HepG2 (cell line): ENCODE measurements around the gene TFPI. TPM values are rescaled to one million over a fixed set of nuclear protein-coding genes. Genes with fewer than 3 reads are reported as not detected.

ENCODE experiments used
- CENPX ChIP-seq: sonication (generic); formaldehyde crosslinking; IDR thresholded peaks from 2 replicates; pipeline ENCODE4 v1.9.0; 2021; ENCODE audit warnings: mild to moderate bottlenecking, missing genetic modification reagents, moderate library complexity
- GFI1 ChIP-seq: sonication (generic); formaldehyde crosslinking; IDR thresholded peaks from 2 replicates; pipeline ENCODE4 v1.5.0; 2020; ENCODE audit warnings: missing genetic modification reagents, mild to moderate bottlenecking, borderline replicate concordance
- HCFC1 ChIP-seq: fragments of 150-350 bp; IDR thresholded peaks from 2 replicates; pipeline ENCODE4 v1.6.1; 2014; ENCODE audit warnings: low read depth, low read length
- HNF4A ChIP-seq: sonication (generic); formaldehyde crosslinking; IDR thresholded peaks from 2 replicates; pipeline ENCODE4 v1.4.0; 2020; ENCODE audit warnings: missing genetic modification reagents
- HNRNPH1 ChIP-seq: fragments of 200-400 bp; formaldehyde crosslinking; optimal IDR thresholded peaks from 2 replicates; pipeline ENCODE3; 2017; ENCODE audit warnings: mild to moderate bottlenecking, low read depth, low read length
- HNRNPLL ChIP-seq: fragments of 200-400 bp; formaldehyde crosslinking; IDR thresholded peaks from 2 replicates; pipeline ENCODE4 v1.6.1; 2017; ENCODE audit warnings: mild to moderate bottlenecking, low read depth, low read length; ENCODE audit not compliant: poor library complexity, severe bottlenecking
- KLF11 ChIP-seq: IDR thresholded peaks from 2 replicates; pipeline ENCODE4 v1.6.1; 2016; ENCODE audit warnings: missing compliant biosample characterization
- NCOA2 ChIP-seq: sonication (generic); formaldehyde crosslinking; IDR thresholded peaks from 2 replicates; pipeline ENCODE4 v1.8.0; 2022; ENCODE audit warnings: inconsistent platforms
- NFE2L1 ChIP-seq: sonication (generic); formaldehyde crosslinking; IDR thresholded peaks from 2 replicates; pipeline ENCODE4 v1.4.0; 2020; ENCODE audit warnings: missing genetic modification reagents, mild to moderate bottlenecking, borderline replicate concordance
- NR2F6 ChIP-seq, 2 experiments: IDR thresholded peaks; 2 replicates each; pipeline ENCODE4 v1.6.1; 2016; ENCODE audit warnings: antibody characterized with exemption in 1 of 2, mild to moderate bottlenecking in 1 of 2
- RARA ChIP-seq: IDR thresholded peaks from 2 replicates; pipeline ENCODE4 v1.6.1; 2016; ENCODE audit warnings: missing genetic modification reagents, missing compliant biosample characterization
- RNF2 ChIP-seq: fragments of 450-650 bp; conservative IDR thresholded peaks from 2 replicates; pipeline ENCODE4 v1.6.1; 2016; ENCODE audit warnings: low read depth
- SOX6 ChIP-seq, 2 experiments: fragments of 450-650 bp in 1 of 2; sonication (generic) in 1 of 2; formaldehyde crosslinking in 1 of 2; IDR thresholded peaks; 2 replicates each; pipeline versions ENCODE4 v1.4.0 to v1.6.1; 2017 to 2020; ENCODE audit warnings: antibody characterized with exemption in 1 of 2, mild to moderate bottlenecking in 1 of 2, missing genetic modification reagents in 1 of 2
- SPEN ChIP-seq: sonication (generic); formaldehyde crosslinking; IDR thresholded peaks from 2 replicates; pipeline ENCODE4 v1.5.1; 2020; ENCODE audit warnings: low read depth, mild to moderate bottlenecking, missing genetic modification reagents
- SSRP1 ChIP-seq: IDR thresholded peaks from 2 replicates; pipeline ENCODE4 v1.6.1; 2016; ENCODE audit warnings: control low read depth
- STAT6 ChIP-seq: sonication (generic); formaldehyde crosslinking; IDR thresholded peaks from 2 replicates; pipeline ENCODE4 v1.4.0; 2020; ENCODE audit warnings: missing genetic modification reagents, mild to moderate bottlenecking, borderline replicate concordance
- ZBTB7B ChIP-seq: sonication (generic); formaldehyde crosslinking; IDR thresholded peaks from 2 replicates; pipeline ENCODE4 v1.4.0; 2020; ENCODE audit warnings: missing genetic modification reagents
- ZNF296 ChIP-seq: sonication (generic); formaldehyde crosslinking; conservative IDR thresholded peaks from 2 replicates; pipeline ENCODE4 v1.5.0; 2020; ENCODE audit warnings: mild to moderate bottlenecking, missing genetic modification reagents
- ZNF530 ChIP-seq: sonication (generic); formaldehyde crosslinking; IDR thresholded peaks from 2 replicates; pipeline ENCODE4 v1.5.0; 2020; ENCODE audit warnings: low read depth, mild to moderate bottlenecking, missing genetic modification reagents
- ZNF543 ChIP-seq: sonication (generic); formaldehyde crosslinking; IDR thresholded peaks from 2 replicates; pipeline ENCODE4 v1.4.0; 2020; ENCODE audit warnings: mild to moderate bottlenecking, missing genetic modification reagents
- ZNF557 ChIP-seq: sonication (generic); formaldehyde crosslinking; IDR thresholded peaks from 2 replicates; pipeline ENCODE4 v1.4.0; 2020; ENCODE audit warnings: missing genetic modification reagents
- polyA plus RNA-seq, 8 experiments: library from polyadenylated mRNA; depleted of rRNA in 3 of 8; stranded (reverse) in 7 of 8; unstranded in 1 of 8; fragments of >200 nt; fragmentation: Illumina TruSeq in 4 of 8; extraction: Trizol in 4 of 8; gene quantifications; 2 replicates each; pipeline versions ENCODE4 v1.2.1 to v1.2.3, GENCODE V29; 2011 to 2016; ENCODE audit warnings: low read depth in 4 of 8, missing spikeins in 1 of 8, mixed read lengths in 1 of 8; ENCODE audit not compliant: insufficient read depth in 1 of 8
- total RNA-seq, 5 experiments: library from RNA; depleted of rRNA; stranded (reverse); fragments of >200 nt; fragmentation: Illumina TruSeq; extraction: Trizol; gene quantifications; 2 replicates each; pipeline ENCODE4 v1.2.3, GENCODE V29; 2016; ENCODE audit warnings: low read depth in 1 of 5
- TF ChIP-seq, protein P1 (sequence below): IDR thresholded peaks from 2 replicates; pipeline ENCODE4 v1.6.1; 2016; ENCODE audit warnings: missing compliant biosample characterization, missing genetic modification reagents, borderline replicate concordance
- TF ChIP-seq, protein P2 (sequence below): sonication (generic); formaldehyde crosslinking; IDR thresholded peaks from 2 replicates; pipeline ENCODE4 v1.8.1; 2023; ENCODE audit warnings: mild to moderate bottlenecking, missing genetic modification reagents, borderline replicate concordance
- TF ChIP-seq, protein P3 (sequence below): sonication (generic); formaldehyde crosslinking; IDR thresholded peaks from 2 replicates; pipeline ENCODE4 v1.8.0; 2022; ENCODE audit warnings: mild to moderate bottlenecking, missing genetic modification reagents, borderline replicate concordance
- TF ChIP-seq, protein P4 (sequence below): sonication (generic); formaldehyde crosslinking; IDR thresholded peaks from 2 replicates; pipeline ENCODE4 v1.5.0; 2020; ENCODE audit warnings: missing genetic modification reagents

The TFPI gene
- total and polyA plus RNA-seq, 2 of the 13 experiments (the other 11 are each of a cell fraction or from before 2014, with no cell fraction given) = 301 to 436 TPM

- peak; percentile 67 for TF ChIP-seq GFI1 (CRISPR knock-in tag)
- TF ChIP-seq NR2F6 (IDR thresholded peaks at IDR 0.05) = peak; percentile 97
- peak; percentile 97 for TF ChIP-seq NR2F6 (CRISPR knock-in tag; IDR thresholded peaks at IDR 0.05)
- no peak for TF ChIP-seq ZBTB7B (CRISPR knock-in tag)
- no peak for TF ChIP-seq HNRNPH1
- TF ChIP-seq SSRP1 = peak; percentile 80
- TF ChIP-seq SPEN = no peak
- no peak for TF ChIP-seq SOX6 (IDR thresholded peaks at IDR 0.05)
- peak; percentile 88 for TF ChIP-seq SOX6 (CRISPR knock-in tag; IDR thresholded peaks at IDR 0.05)
- peak; percentile 88 for TF ChIP-seq NCOA2 (CRISPR knock-in tag)
- TF ChIP-seq, protein P1, sequence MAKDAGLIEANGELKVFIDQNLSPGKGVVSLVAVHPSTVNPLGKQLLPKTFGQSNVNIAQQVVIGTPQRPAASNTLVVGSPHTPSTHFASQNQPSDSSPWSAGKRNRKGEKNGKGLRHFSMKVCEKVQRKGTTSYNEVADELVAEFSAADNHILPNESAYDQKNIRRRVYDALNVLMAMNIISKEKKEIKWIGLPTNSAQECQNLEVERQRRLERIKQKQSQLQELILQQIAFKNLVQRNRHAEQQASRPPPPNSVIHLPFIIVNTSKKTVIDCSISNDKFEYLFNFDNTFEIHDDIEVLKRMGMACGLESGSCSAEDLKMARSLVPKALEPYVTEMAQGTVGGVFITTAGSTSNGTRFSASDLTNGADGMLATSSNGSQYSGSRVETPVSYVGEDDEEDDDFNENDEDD (CRISPR knock-in tag) = peak; percentile 47; the same call in 1 of the 2 replicates
- no peak for TF ChIP-seq HCFC1
- TF ChIP-seq RNF2 = 0 out of 2 replicates have a peak, but pooled peaks have one; percentile 40
- TF ChIP-seq ZNF530 = no peak
- TF ChIP-seq ZNF296 (CRISPR knock-in tag) = no peak
- no peak for TF ChIP-seq KLF11 (CRISPR knock-in tag)
- no peak for TF ChIP-seq ZNF543 (CRISPR knock-in tag)
- TF ChIP-seq, protein P2, sequence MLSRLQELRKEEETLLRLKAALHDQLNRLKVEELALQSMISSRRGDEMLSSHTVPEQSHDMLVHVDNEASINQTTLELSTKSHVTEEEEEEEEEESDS (CRISPR knock-in tag) = no peak
- TF ChIP-seq, protein P3, sequence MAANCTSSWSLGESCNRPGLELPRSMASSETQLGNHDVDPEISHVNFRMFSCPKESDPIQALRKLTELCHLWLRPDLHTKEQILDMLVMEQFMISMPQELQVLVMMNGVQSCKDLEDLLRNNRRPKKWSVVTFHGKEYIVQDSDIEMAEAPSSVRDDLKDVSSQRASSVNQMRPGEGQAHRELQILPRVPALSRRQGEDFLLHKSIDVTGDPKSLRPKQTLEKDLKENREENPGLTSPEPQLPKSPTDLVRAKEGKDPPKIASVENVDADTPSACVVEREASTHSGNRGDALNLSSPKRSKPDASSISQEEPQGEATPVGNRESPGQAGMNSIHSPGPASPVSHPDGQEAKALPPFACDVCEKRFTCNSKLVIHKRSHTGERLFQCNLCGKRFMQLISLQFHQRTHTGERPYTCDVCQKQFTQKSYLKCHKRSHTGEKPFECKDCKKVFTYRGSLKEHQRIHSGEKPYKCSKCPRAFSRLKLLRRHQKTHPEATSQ (CRISPR knock-in tag) = peak; percentile 81; the same call in 1 of the 2 replicates
- TF ChIP-seq NFE2L1 = no peak
- TF ChIP-seq ZNF557 (CRISPR knock-in tag) = no peak
- no peak for TF ChIP-seq CENPX (CRISPR knock-in tag)
- peak; percentile 84 for TF ChIP-seq RARA (CRISPR knock-in tag)
- TF ChIP-seq HNF4A (CRISPR knock-in tag) = peak; percentile 90
- TF ChIP-seq, protein P4, sequence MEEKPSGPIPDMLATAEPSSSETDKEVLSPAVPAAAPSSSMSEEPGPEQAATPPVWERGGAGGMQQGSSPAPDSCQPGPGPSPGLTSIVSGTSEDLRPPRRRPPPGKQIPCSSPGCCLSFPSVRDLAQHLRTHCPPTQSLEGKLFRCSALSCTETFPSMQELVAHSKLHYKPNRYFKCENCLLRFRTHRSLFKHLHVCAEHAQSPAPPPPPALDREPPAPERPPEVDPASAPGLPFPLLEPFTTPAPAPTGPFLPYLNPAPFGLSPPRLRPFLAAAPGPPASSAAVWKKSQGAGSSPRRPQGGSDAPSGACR (CRISPR knock-in tag) = no peak
- TF ChIP-seq STAT6 (CRISPR knock-in tag) = peak; percentile 65; the same call in 1 of the 2 replicates
- no peak for TF ChIP-seq HNRNPLL
Measured at GRCh38 chr2:187529977-187530721, 24.1 kb downstream of the TFPI start (continued).
